GM12878 (cell line): ENCODE measurements around the gene ARHGEF7. TPM values are rescaled to one million over a fixed set of nuclear protein-coding genes. Genes with fewer than 3 reads are reported as not detected.

Experiments
- ATAC-seq: fragments of 200-7000 bp; cut with Tn5 transposase; 3 replicates; pipeline ENCODE4 v1.9.1; 2020; ENCODE audit warnings: mild to moderate bottlenecking, moderate library complexity
- BruUV-seq: library from RNA; stranded (reverse); fragments of 400-500 nt; replicated peaks from 2 replicates; lab custom pipeline; 2021; lab: Mats Ljungman, UMichigan
- CTCF ChIA-PET: fragments of 300-600 bp; sonication (Branson Sonifier 250); formaldehyde crosslinking; extraction: SDS; loops from one replicate; lab custom pipeline; 2021; ENCODE audit warnings: inconsistent platforms; lab: Yijun Ruan, JAX
- POLR2A ChIA-PET: fragments of 350-600 bp; formaldehyde crosslinking; extraction: SDS; loops from one replicate; lab custom pipeline; 2021; ENCODE audit warnings: inconsistent platforms; lab: Charles Lee
- RAD21 ChIA-PET: fragments of 300-600 bp; sonication (Branson Sonifier 250); formaldehyde crosslinking; loops from one replicate; lab custom pipeline; 2023; ENCODE audit warnings: antibody characterized with exemption; ENCODE audit not compliant: unreplicated experiment; lab: Charles Lee
- SMC1A ChIA-PET: fragments of 300-600 bp; sonication (Branson Sonifier 250); formaldehyde crosslinking; loops from one replicate; lab custom pipeline; 2023; ENCODE audit not compliant: unreplicated experiment, uncharacterized antibody; lab: Charles Lee
- DNase-seq: peaks from one replicate; pipeline ENCODE4 v3.0.0-alpha.2; 2011; ENCODE audit warnings: low read depth, low spot score
- FAIRE-seq: peaks from 3 replicates; lab custom pipeline; 2011; peaks lifted over from hg19 to GRCh38; lab: Jason Lieb, UNC
- H2AFZ ChIP-seq: 2 replicates; pipeline ENCODE4 v1.6.0; 2011; ENCODE audit warnings: low read depth, low read length, control low read depth; ENCODE audit not compliant: control insufficient read depth
- H3K27ac ChIP-seq: 2 replicates; pipeline ENCODE4 v1.5.1; 2011; ENCODE audit warnings: control low read depth; ENCODE audit not compliant: control insufficient read depth, insufficient read depth
- H3K27me3 ChIP-seq, 2 experiments: replicated peaks in 1 of 2; 2 replicates each; pipeline versions ENCODE4 v1.6.0 to v1.6.1; 2011; ENCODE audit warnings: low read length in 1 of 2; ENCODE audit not compliant: control insufficient read depth in 2 of 2, insufficient read depth in 2 of 2
- H3K36me3 ChIP-seq, 2 experiments: 2 replicates each; pipeline ENCODE4 v1.5.1; 2011; ENCODE audit warnings: low read length in 1 of 2; ENCODE audit not compliant: control insufficient read depth in 2 of 2, insufficient read depth in 2 of 2
- H3K4me1 ChIP-seq: 2 replicates; pipeline ENCODE4 v1.6.1; 2011; ENCODE audit warnings: mild to moderate bottlenecking, low read length, moderate library complexity, mixed read lengths; ENCODE audit not compliant: control insufficient read depth, insufficient read depth
- H3K4me2 ChIP-seq: 2 replicates; pipeline ENCODE4 v1.6.0; 2011; ENCODE audit warnings: control low read depth; ENCODE audit not compliant: control insufficient read depth, insufficient read depth
- H3K4me3 ChIP-seq: fragments of 200-600 bp; sonication (generic); 2 replicates; pipeline ENCODE4 v1.5.1; 2016
- H3K79me2 ChIP-seq: 2 replicates; pipeline ENCODE4 v1.6.0; 2011; ENCODE audit warnings: low read length; ENCODE audit not compliant: control insufficient read depth, insufficient read depth
- H3K9ac ChIP-seq: 2 replicates; pipeline ENCODE4 v1.8.0; 2011; ENCODE audit warnings: low read length, control low read depth, mixed read lengths; ENCODE audit not compliant: control insufficient read depth, insufficient read depth
- H3K9me3 ChIP-seq: replicated peaks from 3 replicates; pipeline ENCODE4 v1.5.1; 2011; ENCODE audit warnings: mild to moderate bottlenecking, low read length; ENCODE audit not compliant: control insufficient read depth, insufficient read depth
- H4K20me1 ChIP-seq: 2 replicates; pipeline ENCODE4 v1.6.0; 2011; ENCODE audit not compliant: control insufficient read depth, insufficient read depth
- ATF3 ChIP-seq: IDR thresholded peaks from 2 replicates; pipeline ENCODE4 v1.6.1; 2011; ENCODE audit warnings: low read depth, mild to moderate bottlenecking, low read length, moderate library complexity, borderline replicate concordance; ENCODE audit errors: extremely low read depth
- BRCA1 ChIP-seq: IDR thresholded peaks from 2 replicates; pipeline ENCODE4 v1.6.1; 2011; ENCODE audit warnings: low read depth, low read length, improper control_type of control experiment
- FOXM1 ChIP-seq: IDR thresholded peaks from 2 replicates; pipeline ENCODE4 v1.6.1; 2012; ENCODE audit warnings: low read depth, mild to moderate bottlenecking, inconsistent platforms, low read length, moderate library complexity
- IRF3 ChIP-seq: fragments of 450-650 bp; IDR thresholded peaks from 2 replicates; pipeline ENCODE4 v1.6.1; 2014; ENCODE audit warnings: mild to moderate bottlenecking
- IRF5 ChIP-seq: fragments of 450-650 bp; IDR thresholded peaks from 2 replicates; pipeline ENCODE4 v1.6.1; 2017; ENCODE audit warnings: borderline replicate concordance
- MXI1 ChIP-seq: fragments of 150-350 bp; IDR thresholded peaks from 2 replicates; pipeline ENCODE4 v1.6.1; 2011; ENCODE audit warnings: low read depth, mild to moderate bottlenecking, inconsistent platforms, low read length, improper control_type of control experiment
- NR2F1 ChIP-seq: fragments of 450-650 bp; conservative IDR thresholded peaks from 2 replicates; pipeline ENCODE4 v1.6.1; 2017; ENCODE audit warnings: mild to moderate bottlenecking
- RAD21 ChIP-seq: IDR thresholded peaks from 2 replicates; pipeline ENCODE4 v1.6.1; 2011; ENCODE audit warnings: mild to moderate bottlenecking, low read depth, low read length, moderate library complexity; ENCODE audit not compliant: insufficient read depth
- RBBP5 ChIP-seq: fragments of 200-600 bp; sonication (generic); conservative IDR thresholded peaks from 2 replicates; pipeline ENCODE4 v1.6.1; 2016
- SMAD5 ChIP-seq: IDR thresholded peaks from 2 replicates; pipeline ENCODE4 v1.6.1; 2016; ENCODE audit warnings: antibody characterized with exemption, low read depth
- SP1 ChIP-seq: IDR thresholded peaks from one replicate; pipeline ENCODE4 v1.6.1; 2011; ENCODE audit warnings: low read depth, low read length
- STAT1 ChIP-seq: fragments of 450-650 bp; conservative IDR thresholded peaks from 2 replicates; pipeline ENCODE4 v1.6.1; 2014; ENCODE audit warnings: antibody characterized with exemption, mild to moderate bottlenecking
- TARDBP ChIP-seq: IDR thresholded peaks from 2 replicates; pipeline ENCODE4 v1.6.1; 2016; ENCODE audit warnings: borderline replicate concordance
- TBL1XR1 ChIP-seq: IDR thresholded peaks from 2 replicates; pipeline ENCODE4 v1.6.1; 2012; ENCODE audit warnings: low read depth, low read length, improper control_type of control experiment
- ZNF217 ChIP-seq: fragments of 450-650 bp; IDR thresholded peaks from 2 replicates; pipeline ENCODE4 v1.6.1; 2017; ENCODE audit warnings: antibody characterized with exemption, mild to moderate bottlenecking
- WGBS: methylation state at CpG from one replicate; pipeline ENCODE4 v1.1.6; 2016; ENCODE audit warnings: low lambda C conversion rate; ENCODE audit not compliant: insufficient replicate concordance, insufficient coverage; ENCODE audit errors: missing lambda C conversion rate; 5-methylcytosine and 5-hydroxymethylcytosine counted together
- in situ Hi-C: fragments of 300-500 bp; cut with MboI; formaldehyde crosslinking; loops from 9 replicates; pipeline ENCODE4 v1.14.3; 2018; ENCODE audit warnings: mixed read lengths
- intact Hi-C: fragments of 100-400 bp; cut with micrococcal nuclease; formaldehyde crosslinking; loops from one replicate; pipeline ENCODE4 v1.14.2; 2022; ENCODE audit not compliant: unreplicated experiment
- polyA plus RNA-seq, 11 experiments: library from polyadenylated mRNA; depleted of rRNA in 4 of 11; unstranded in 6 of 11; stranded (reverse) in 5 of 11; fragments of >200 nt; fragmentation: Nextera tagmentation in 4 of 11; fragmentation: Illumina TruSeq in 1 of 11; extraction: Ambion mirVana in 4 of 11; extraction: Trizol in 1 of 11; gene quantifications; 1 replicate in 1 of 11; 2 replicates in 10 of 11; pipeline versions ENCODE4 v1.2.1 to v1.2.3, GENCODE V29; 2011 to 2016; ENCODE audit warnings: inconsistent platforms in 2 of 11, missing spikeins in 2 of 11, low read depth in 1 of 11
- total RNA-seq, 4 experiments: library from RNA; depleted of rRNA in 3 of 4; stranded (reverse); fragments of >200 nt in 3 of 4; fragmentation: Illumina TruSeq in 1 of 4; extraction: Trizol in 1 of 4; gene quantifications; 2 replicates each; pipeline versions ENCODE4 v1.2.1 to v1.2.3, GENCODE V29; 2013 to 2021
- TF ChIP-seq, protein P1 (sequence below): fragments of 450-650 bp; IDR thresholded peaks from 2 replicates; pipeline ENCODE4 v1.6.1; 2017; ENCODE audit warnings: antibody characterized with exemption, mild to moderate bottlenecking, moderate library complexity

Gene ARHGEF7
- total and polyA plus RNA-seq, 10 of the 15 experiments (the other 5 are each of a cell fraction or from before 2014, with no cell fraction given) = 4.7 to 65.5 (median 36.6) TPM

DNA sequence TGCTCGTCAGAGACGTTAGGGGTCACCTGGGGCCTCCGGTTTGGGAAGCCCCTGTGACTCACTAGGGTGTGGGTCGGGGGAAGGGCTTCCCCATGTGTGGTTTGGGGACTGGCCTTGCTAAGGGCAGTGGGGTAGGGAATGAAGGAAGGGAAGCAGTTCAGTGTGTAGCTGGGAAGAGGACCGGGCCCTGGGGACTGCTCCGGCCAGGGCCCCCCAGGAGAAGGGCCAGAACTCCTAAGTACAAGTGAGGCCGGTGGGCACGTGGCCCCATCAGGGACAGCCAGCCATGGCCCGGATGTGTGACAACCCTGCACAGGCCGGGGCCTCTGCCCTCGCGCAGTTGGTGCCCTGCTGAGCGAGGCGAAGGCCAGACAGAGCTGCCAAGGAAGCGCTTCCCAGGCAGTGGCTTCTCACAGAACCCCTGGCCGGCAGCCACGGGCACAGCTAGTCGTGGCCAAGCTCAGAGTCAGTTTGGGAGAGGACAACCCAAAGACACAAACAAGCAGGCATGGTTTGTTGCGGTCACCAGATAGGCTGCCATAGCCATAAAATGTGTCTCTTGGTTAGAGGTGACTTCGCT is 231.1 kb downstream of the ARHGEF7 start:
- Histone ChIP-seq H3K9ac (no peak overlapping the region), H3K27me3 (no peaks in the 10 kb centered on the region), H4K20me1 (no peaks in the 10 kb centered on the region)
- BruUV-seq = no TSS peak
- 50% methylated on average over 19 of the region's 20 CpGs for WGBS
- ChIA-PET POLR2A (interaction anchor here (0.5 kb wide), 1 partner anchor 1051 kb away, joined by 4 read pairs; no protein-coding TSS in a partner anchor), CTCF (no interaction called here)
- DNase-seq = no peak
- TF ChIP-seq ATF3 (no peak), MXI1 (no peak), TBL1XR1 (no peak), FOXM1 (no peak), IRF3 (no peak), SMAD5 (no peak), SP1 (no peak), TARDBP (no peak), NR2F1 (no peak), RAD21 (no peak), RBBP5 (no peak), ZNF217 (no peak), BRCA1 (no peak), IRF5 (no peak), STAT1 (no peak)
- TF ChIP-seq, protein P1, sequence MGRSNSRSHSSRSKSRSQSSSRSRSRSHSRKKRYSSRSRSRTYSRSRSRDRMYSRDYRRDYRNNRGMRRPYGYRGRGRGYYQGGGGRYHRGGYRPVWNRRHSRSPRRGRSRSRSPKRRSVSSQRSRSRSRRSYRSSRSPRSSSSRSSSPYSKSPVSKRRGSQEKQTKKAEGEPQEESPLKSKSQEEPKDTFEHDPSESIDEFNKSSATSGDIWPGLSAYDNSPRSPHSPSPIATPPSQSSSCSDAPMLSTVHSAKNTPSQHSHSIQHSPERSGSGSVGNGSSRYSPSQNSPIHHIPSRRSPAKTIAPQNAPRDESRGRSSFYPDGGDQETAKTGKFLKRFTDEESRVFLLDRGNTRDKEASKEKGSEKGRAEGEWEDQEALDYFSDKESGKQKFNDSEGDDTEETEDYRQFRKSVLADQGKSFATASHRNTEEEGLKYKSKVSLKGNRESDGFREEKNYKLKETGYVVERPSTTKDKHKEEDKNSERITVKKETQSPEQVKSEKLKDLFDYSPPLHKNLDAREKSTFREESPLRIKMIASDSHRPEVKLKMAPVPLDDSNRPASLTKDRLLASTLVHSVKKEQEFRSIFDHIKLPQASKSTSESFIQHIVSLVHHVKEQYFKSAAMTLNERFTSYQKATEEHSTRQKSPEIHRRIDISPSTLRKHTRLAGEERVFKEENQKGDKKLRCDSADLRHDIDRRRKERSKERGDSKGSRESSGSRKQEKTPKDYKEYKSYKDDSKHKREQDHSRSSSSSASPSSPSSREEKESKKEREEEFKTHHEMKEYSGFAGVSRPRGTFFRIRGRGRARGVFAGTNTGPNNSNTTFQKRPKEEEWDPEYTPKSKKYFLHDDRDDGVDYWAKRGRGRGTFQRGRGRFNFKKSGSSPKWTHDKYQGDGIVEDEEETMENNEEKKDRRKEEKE = no peak
- TF ChIP-seq, all 136 proteins: peak for 0
- Histone ChIP-seq H3K4me3 (no peak overlapping the region), H2AFZ (no peak overlapping the region), H3K9me3 (no peaks in the 10 kb centered on the region), H3K4me1 (no peaks in the 10 kb centered on the region), H3K36me3 (no peaks in the 10 kb centered on the region; a peak in 1 of 4 replicates), H3K27ac (no peak overlapping the region), H3K79me2 (no peaks in the 10 kb centered on the region), H3K4me2 (no peak overlapping the region)
- SMC1A ChIA-PET = no interaction called here
- in situ Hi-C loops = no loop called here
- ATAC-seq (no peak), FAIRE-seq (no peak)
- RAD21 ChIA-PET = no interaction called here
- intact Hi-C loops = no loop called here
